ENCODE results near the gene SH3PXD2A. TPM values are rescaled to one million over a fixed set of nuclear protein-coding genes. Genes with fewer than 3 reads are reported as not detected.

SH3PXD2A gene
- total RNA-seq, 1 donor from 2014 or later, result 8.3 TPM

- intact Hi-C loops (cut with micrococcal nuclease), result no loop called here
- DNase-seq, result no peak
- Mint-ChIP-seq H3K4me3 (no peak overlapping the region), H3K27me3 (no peaks in the 10 kb centered on the region), H3K36me3 (ENCODE audit: low read depth) (peaks cover 1% of the 10 kb centered on the region), H3K4me1 (no peaks in the 10 kb centered on the region), H3K27ac (no peak overlapping the region), H3K9me3 (no peaks in the 10 kb centered on the region)
Measured at GRCh38 chr10:103619424-103620351, 235.7 kb downstream of the SH3PXD2A start.

GRCh38 chr10:103618575-103619423 is 236.6 kb downstream of the SH3PXD2A start:
- no peak for DNase-seq
- H3K27ac Mint-ChIP-seq, result no peak overlapping the region
- intact Hi-C loops (cut with micrococcal nuclease), result no loop called here
- no peaks in the 10 kb centered on the region for H3K27me3 Mint-ChIP-seq
- H3K36me3 Mint-ChIP-seq (ENCODE audit: low read depth), result peaks cover 3% of the 10 kb centered on the region
- no peaks in the 10 kb centered on the region for H3K9me3 Mint-ChIP-seq
- H3K4me3 Mint-ChIP-seq, result no peak overlapping the region
- H3K4me1 Mint-ChIP-seq, result peaks cover 3% of the 10 kb centered on the region

- Mint-ChIP-seq H3K4me1 (peaks cover 3% of the 10 kb centered on the region), H3K4me3 (no peak overlapping the region), H3K9me3 (no peaks in the 10 kb centered on the region), H3K27me3 (no peaks in the 10 kb centered on the region), H3K27ac (no peak overlapping the region), H3K36me3 (ENCODE audit: low read depth) (peaks cover 3% of the 10 kb centered on the region)
- intact Hi-C loops (cut with micrococcal nuclease), result no loop called here
- DNase-seq, result no peak
Measured at GRCh38 chr10:103617602-103618385, 237.6 kb downstream of the SH3PXD2A start.

- Mint-ChIP-seq H3K27me3 (no peaks in the 10 kb centered on the region), H3K4me1 (peaks cover 3% of the 10 kb centered on the region), H3K4me3 (no peak overlapping the region), H3K9me3 (no peaks in the 10 kb centered on the region), H3K36me3 (ENCODE audit: low read depth) (peaks cover 3% of the 10 kb centered on the region), H3K27ac (no peak overlapping the region)
- DNase-seq, result no peak
- intact Hi-C loops (cut with micrococcal nuclease), result no loop called here
Measured at GRCh38 chr10:103616705-103617601, 238.4 kb downstream of the SH3PXD2A start.

- intact Hi-C loops (cut with micrococcal nuclease), result no loop called here
- Mint-ChIP-seq H3K4me1 (peaks cover 3% of the 10 kb centered on the region), H3K27ac (no peak overlapping the region), H3K4me3 (no peak overlapping the region), H3K9me3 (no peaks in the 10 kb centered on the region), H3K36me3 (ENCODE audit: low read depth) (peaks cover 1% of the 10 kb centered on the region), H3K27me3 (no peaks in the 10 kb centered on the region)
- no peak for DNase-seq
Measured at GRCh38 chr10:103614306-103615158, 240.8 kb downstream of the SH3PXD2A start.

- H3K4me1 Mint-ChIP-seq, result peaks cover 3% of the 10 kb centered on the region
- peaks cover 4% of the 10 kb centered on the region for H3K36me3 Mint-ChIP-seq (ENCODE audit: low read depth)
- H3K9me3 Mint-ChIP-seq, result no peaks in the 10 kb centered on the region
- no peaks in the 10 kb centered on the region for H3K27me3 Mint-ChIP-seq
- intact Hi-C loops (cut with micrococcal nuclease), result no loop called here
- no peak for DNase-seq
- H3K4me3 Mint-ChIP-seq, result no peak overlapping the region
- H3K27ac Mint-ChIP-seq, result no peak overlapping the region
Measured at GRCh38 chr10:103613616-103614015, 241.8 kb downstream of the SH3PXD2A start.

GRCh38 chr10:103612462-103613365 is 242.7 kb downstream of the SH3PXD2A start:
- Mint-ChIP-seq H3K4me1 (peaks cover 3% of the 10 kb centered on the region), H3K36me3 (ENCODE audit: low read depth) (peaks cover 4% of the 10 kb centered on the region), H3K27me3 (no peaks in the 10 kb centered on the region), H3K9me3 (no peaks in the 10 kb centered on the region), H3K4me3 (no peak overlapping the region), H3K27ac (no peak overlapping the region)
- no peak for DNase-seq
- intact Hi-C loops (cut with micrococcal nuclease), result no loop called here

- no peak overlapping the region for H3K4me3 Mint-ChIP-seq
- H3K27me3 Mint-ChIP-seq, result no peaks in the 10 kb centered on the region
- no peaks in the 10 kb centered on the region for H3K9me3 Mint-ChIP-seq
- H3K4me1 Mint-ChIP-seq, result peaks cover 3% of the 10 kb centered on the region
- H3K27ac Mint-ChIP-seq, result no peak overlapping the region
- intact Hi-C loops (cut with micrococcal nuclease), result no loop called here
- no peak for DNase-seq
- H3K36me3 Mint-ChIP-seq (ENCODE audit: low read depth), result peaks cover 6% of the 10 kb centered on the region
Measured at GRCh38 chr10:103610921-103611511, 244.4 kb downstream of the SH3PXD2A start.

- Mint-ChIP-seq H3K36me3 (ENCODE audit: low read depth) (peaks cover 11% of the 10 kb centered on the region), H3K27me3 (no peaks in the 10 kb centered on the region), H3K27ac (no peak overlapping the region), H3K9me3 (no peaks in the 10 kb centered on the region), H3K4me1 (peaks cover 3% of the 10 kb centered on the region), H3K4me3 (no peak overlapping the region)
- no peak for DNase-seq
- intact Hi-C loops (cut with micrococcal nuclease), result no loop called here
Measured at GRCh38 chr10:103610083-103610472, 245.3 kb downstream of the SH3PXD2A start.

GRCh38 chr10:103609231-103610082 is 245.9 kb downstream of the SH3PXD2A start:
- no peaks in the 10 kb centered on the region for H3K27me3 Mint-ChIP-seq
- no peaks in the 10 kb centered on the region for H3K9me3 Mint-ChIP-seq
- H3K36me3 Mint-ChIP-seq (ENCODE audit: low read depth), result peaks cover 11% of the 10 kb centered on the region
- peaks cover 3% of the 10 kb centered on the region for H3K4me1 Mint-ChIP-seq
- intact Hi-C loops (cut with micrococcal nuclease), result no loop called here
- DNase-seq, result no peak
- no peak overlapping the region for H3K27ac Mint-ChIP-seq
- H3K4me3 Mint-ChIP-seq, result no peak overlapping the region
